GM12891 (cell line): ENCODE results near the gene MPP3.

ENCODE experiments used
- DNase-seq: peaks from one replicate; pipeline ENCODE4 v3.0.0; 2011; ENCODE audit warnings: low spot score; ENCODE audit not compliant: insufficient read length
- FAIRE-seq: peaks from 2 replicates; lab custom pipeline; 2011; peaks lifted over from hg19 to GRCh38; lab: Jason Lieb, UNC
- PAX5 ChIP-seq: IDR thresholded peaks from 2 replicates; pipeline ENCODE4 v1.6.1; 2011; ENCODE audit warnings: low read length, moderate library complexity, mild to moderate bottlenecking; ENCODE audit not compliant: insufficient read depth, severe bottlenecking
- POLR2A ChIP-seq: IDR thresholded peaks from 2 replicates; pipeline ENCODE4 v1.6.1; 2011; ENCODE audit warnings: low read depth, low read length, control low read depth
- POLR2AphosphoS5 ChIP-seq: IDR thresholded peaks from 2 replicates; pipeline ENCODE4 v1.6.1; 2011; ENCODE audit warnings: low read depth, low read length, control low read depth
- POU2F2 ChIP-seq: IDR thresholded peaks from 2 replicates; pipeline ENCODE4 v1.6.1; 2011; ENCODE audit warnings: low read depth, mild to moderate bottlenecking, control low read depth, low read length, moderate library complexity
- SPI1 ChIP-seq: IDR thresholded peaks from 2 replicates; pipeline ENCODE4 v1.6.1; 2011; ENCODE audit warnings: low read depth, low read length, control low read depth
- TAF1 ChIP-seq: IDR thresholded peaks from 2 replicates; pipeline ENCODE4 v1.6.1; 2011; ENCODE audit warnings: low read depth, low read length, control low read depth

MPP3 gene

DNA sequence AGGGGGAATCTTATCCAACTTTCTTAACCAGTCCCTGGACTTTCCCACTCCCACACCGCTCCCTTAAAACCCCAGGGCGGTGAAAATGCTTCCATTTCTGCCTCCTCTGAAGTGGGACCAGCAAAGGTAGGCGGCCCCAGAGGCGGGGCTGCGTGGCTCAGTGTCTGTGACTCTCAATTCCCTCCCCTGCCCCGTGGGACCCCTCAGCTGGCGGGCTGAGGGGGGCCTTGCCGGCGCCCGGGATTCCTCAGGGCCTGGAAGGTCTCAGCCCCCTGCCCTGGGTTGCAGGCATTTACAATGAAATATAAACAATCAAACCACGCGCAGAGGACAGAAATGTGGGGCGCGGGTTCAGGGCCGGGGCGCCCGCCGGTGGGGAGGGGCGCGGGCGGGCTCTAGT lies 78.0 kb downstream of the MPP3 start:
- FAIRE-seq, result no peak
- no peak for TF ChIP-seq PAX5
- TF ChIP-seq SPI1, result no peak
- TF ChIP-seq POLR2A, result no peak
- TF ChIP-seq POU2F2, result no peak
- TF ChIP-seq TAF1, result no peak
- no peak for TF ChIP-seq POLR2AphosphoS5
- DNase-seq, result no peak

DNA sequence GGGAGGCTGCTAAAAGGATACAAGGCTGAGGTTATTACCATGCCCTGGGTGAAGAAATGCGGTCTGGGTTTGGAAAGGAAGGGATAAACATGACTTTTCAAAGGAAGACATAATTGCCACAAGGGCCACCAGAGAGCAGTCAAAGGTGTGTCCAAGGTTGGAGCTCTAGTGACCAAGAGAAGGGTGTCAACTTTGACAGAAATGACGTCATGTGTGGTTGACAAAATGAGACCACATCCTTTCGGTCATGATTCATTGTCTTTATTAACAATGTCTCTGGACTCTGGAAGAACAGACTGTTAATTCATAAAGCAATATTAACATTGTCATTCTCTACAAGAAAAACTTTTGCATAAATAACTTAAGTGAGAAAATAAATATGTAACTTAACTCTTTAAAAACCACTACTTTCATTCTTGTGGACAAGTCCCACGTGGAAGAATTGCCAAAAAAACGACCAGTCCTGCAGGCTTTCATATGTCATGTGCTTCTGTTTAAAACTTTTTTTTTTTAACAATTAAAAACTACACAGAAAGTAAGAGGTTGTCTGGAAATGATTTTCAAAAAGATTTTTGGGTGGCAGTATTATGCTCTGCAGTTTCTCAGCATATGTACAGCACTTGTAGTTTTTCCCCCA lies 79.3 kb downstream of the MPP3 start:
- DNase-seq, result no peak
- TF ChIP-seq SPI1, result no peak
- no peak for TF ChIP-seq TAF1
- TF ChIP-seq PAX5, result no peak
- no peak for TF ChIP-seq POU2F2
- no peak for TF ChIP-seq POLR2A
- no peak for TF ChIP-seq POLR2AphosphoS5
- no peak for FAIRE-seq
